H1 (cell line): ENCODE results near the gene HLA-C. TPM values are rescaled to one million over a fixed set of nuclear protein-coding genes. Genes with fewer than 3 reads are reported as not detected.

Experiments
- CTCF ChIA-PET: fragments of 300-600 bp; sonication (Branson Sonifier 250); formaldehyde crosslinking; loops from one replicate; lab custom pipeline; 2021; ENCODE audit not compliant: partially characterized antibody; lab: Charles Lee
- POLR2A ChIA-PET: fragments of 300-600 bp; sonication (Branson Sonifier 250); formaldehyde crosslinking; loops from one replicate; lab custom pipeline; 2021; ENCODE audit warnings: inconsistent platforms; ENCODE audit not compliant: partially characterized antibody; lab: Charles Lee
- DNase-seq, 2 experiments: peaks; one replicate each; pipeline versions ENCODE4 v3.0.0 to v3.0.0-alpha.2; 2010 to 2022; ENCODE audit warnings: low spot score in 2 of 2, low read depth in 1 of 2, mixed read lengths in 1 of 2
- FAIRE-seq: peaks from 2 replicates; lab custom pipeline; 2011; peaks lifted over from hg19 to GRCh38; lab: Jason Lieb, UNC
- H2AFZ ChIP-seq: 2 replicates; pipeline ENCODE4 v1.8.1; 2012; ENCODE audit warnings: low read length, inconsistent platforms
- H2AK5ac ChIP-seq: 2 replicates; pipeline ENCODE4 v1.6.1; 2013; ENCODE audit warnings: low read depth, low read length
- H2BK120ac ChIP-seq: replicated peaks from 2 replicates; pipeline ENCODE3; 2013; ENCODE audit warnings: low read depth, low read length, inconsistent platforms
- H2BK12ac ChIP-seq: 2 replicates; pipeline ENCODE4 v1.6.1; 2013; ENCODE audit warnings: low read depth, low read length
- H2BK15ac ChIP-seq: 2 replicates; pipeline ENCODE4 v1.6.1; 2013; ENCODE audit warnings: low read length
- H2BK20ac ChIP-seq: 2 replicates; pipeline ENCODE4 v1.6.1; 2013; ENCODE audit warnings: low read length
- H2BK5ac ChIP-seq: 2 replicates; pipeline ENCODE4 v1.6.1; 2013; ENCODE audit warnings: low read depth, low read length
- H3K14ac ChIP-seq: 2 replicates; pipeline ENCODE4 v1.6.1; 2013; ENCODE audit warnings: inconsistent platforms; ENCODE audit not compliant: insufficient read length
- H3K18ac ChIP-seq: 2 replicates; pipeline ENCODE4 v1.6.1; 2013; ENCODE audit warnings: low read length; ENCODE audit errors: extremely low read depth
- H3K23ac ChIP-seq: 2 replicates; pipeline ENCODE4 v1.6.1; 2013; ENCODE audit warnings: inconsistent platforms; ENCODE audit not compliant: insufficient read length
- H3K23me2 ChIP-seq: 2 replicates; pipeline ENCODE4 v1.6.1; 2013; ENCODE audit warnings: low read depth, low read length
- H3K27ac ChIP-seq: 2 replicates; pipeline ENCODE4 v1.6.1; 2011; ENCODE audit warnings: low read depth, low read length, inconsistent platforms
- H3K27me3 ChIP-seq, 4 experiments: replicated peaks in 1 of 4; 1 replicate in 1 of 4; 2 replicates in 3 of 4; pipeline versions ENCODE4 v1.6.1 to v1.8.1; 2011 to 2013; ENCODE audit warnings: low read length in 3 of 4, mild to moderate bottlenecking in 3 of 4, inconsistent platforms in 2 of 4, mixed read lengths in 2 of 4, moderate library complexity in 1 of 4; ENCODE audit not compliant: control insufficient read depth in 3 of 4, insufficient read depth in 3 of 4; ENCODE audit errors: extremely low read depth in 1 of 4
- H3K36me3 ChIP-seq, 4 experiments: 2 replicates each; pipeline versions ENCODE4 v1.6.1 to v1.8.1; 2011 to 2013; ENCODE audit warnings: mild to moderate bottlenecking in 4 of 4, low read length in 3 of 4, moderate library complexity in 2 of 4, control low read depth in 1 of 4, inconsistent platforms in 1 of 4; ENCODE audit not compliant: insufficient read depth in 4 of 4, control insufficient read depth in 2 of 4
- H3K4ac ChIP-seq: replicated peaks from 2 replicates; pipeline ENCODE3; 2013; ENCODE audit warnings: low read length, low read depth, mixed read lengths, inconsistent platforms; ENCODE audit not compliant: insufficient read length
- H3K4me1 ChIP-seq, 4 experiments: replicated peaks in 1 of 4; 1 replicate in 1 of 4; 2 replicates in 3 of 4; pipeline versions ENCODE4 v1.6.1 to v1.8.1; 2011 to 2013; ENCODE audit warnings: low read length in 3 of 4, inconsistent platforms in 2 of 4, mixed read lengths in 1 of 4; ENCODE audit not compliant: insufficient read depth in 4 of 4, control insufficient read depth in 3 of 4
- H3K4me2 ChIP-seq, 2 experiments: 2 replicates each; pipeline versions ENCODE4 v1.6.1 to v1.8.1; 2011 to 2013; ENCODE audit warnings: low read depth in 2 of 2, low read length in 2 of 2, control low read depth in 1 of 2, inconsistent platforms in 1 of 2, mild to moderate bottlenecking in 1 of 2; ENCODE audit not compliant: insufficient read depth in 1 of 2
- H3K4me3 ChIP-seq, 4 experiments: fragments of 200-600, 300-600 bp in 1 of 4; sonication (generic), shearing (Covaris generic), sonication (Bioruptor Twin) in 1 of 4; 2 replicates each; pipeline versions ENCODE4 v1.5.1 to v1.8.1; 2011 to 2016; ENCODE audit warnings: low read length in 4 of 4, low read depth in 3 of 4, control low read depth in 2 of 4, inconsistent platforms in 2 of 4, mild to moderate bottlenecking in 2 of 4, mixed read lengths in 1 of 4, moderate library complexity in 1 of 4; ENCODE audit not compliant: insufficient read depth in 2 of 4; ENCODE audit errors: extremely low read depth in 1 of 4
- H3K56ac ChIP-seq: replicated peaks from 2 replicates; pipeline ENCODE3; 2013; ENCODE audit warnings: low read depth, mild to moderate bottlenecking, mixed read lengths, low read length, inconsistent platforms; ENCODE audit not compliant: insufficient read length
- H3K79me1 ChIP-seq: 2 replicates; pipeline ENCODE4 v1.6.1; 2013; ENCODE audit warnings: low read depth, low read length, control low read depth
- H3K79me2 ChIP-seq, 2 experiments: 2 replicates each; pipeline versions ENCODE4 v1.6.1 to v1.8.1; 2012 to 2013; ENCODE audit warnings: low read length in 2 of 2, mild to moderate bottlenecking in 2 of 2, inconsistent platforms in 1 of 2; ENCODE audit not compliant: insufficient read depth in 2 of 2, control insufficient read depth in 1 of 2
- H3K9ac ChIP-seq, 4 experiments: replicated peaks in 1 of 4; 1 replicate in 1 of 4; 2 replicates in 3 of 4; pipeline versions ENCODE4 v1.6.1 to v1.8.1; 2011 to 2013; ENCODE audit warnings: low read depth in 3 of 4, low read length in 3 of 4, control low read depth in 2 of 4, mild to moderate bottlenecking in 2 of 4, moderate library complexity in 2 of 4, inconsistent platforms in 1 of 4; ENCODE audit errors: extremely low read depth in 1 of 4
- H3K9me3 ChIP-seq, 2 experiments: 2 replicates each; pipeline versions ENCODE4 v1.6.1 to v1.8.1; 2012 to 2013; ENCODE audit warnings: mild to moderate bottlenecking in 2 of 2, moderate library complexity in 2 of 2, control low read depth in 1 of 2, inconsistent platforms in 1 of 2, low read depth in 1 of 2, low read length in 1 of 2, mixed read lengths in 1 of 2; ENCODE audit not compliant: insufficient read depth in 2 of 2
- H4K20me1 ChIP-seq, 2 experiments: replicated peaks in 1 of 2; 2 replicates each; pipeline versions ENCODE3 to v1.8.1; 2011 to 2013; ENCODE audit warnings: inconsistent platforms in 2 of 2, low read length in 2 of 2, mild to moderate bottlenecking in 1 of 2; ENCODE audit not compliant: insufficient read depth in 2 of 2, control insufficient read depth in 1 of 2
- H4K5ac ChIP-seq: 2 replicates; pipeline ENCODE4 v1.6.1; 2013; ENCODE audit warnings: low read length, low read depth, mixed read lengths, inconsistent platforms; ENCODE audit not compliant: insufficient read length
- H4K8ac ChIP-seq: 2 replicates; pipeline ENCODE4 v1.8.0; 2013; ENCODE audit warnings: mild to moderate bottlenecking, moderate library complexity, low read length, inconsistent platforms; ENCODE audit not compliant: insufficient read depth; ENCODE audit errors: extremely low read depth
- H4K91ac ChIP-seq: replicated peaks from 2 replicates; pipeline ENCODE3; 2013; ENCODE audit warnings: low read length, mixed read lengths, inconsistent platforms; ENCODE audit not compliant: insufficient read length
- ASH2L ChIP-seq: fragments of 200-600, 300-600 bp; sonication (generic); IDR thresholded peaks from one replicate; pipeline ENCODE4 v1.7.1; 2017; ENCODE audit warnings: low read length
- ATF3 ChIP-seq: IDR thresholded peaks from 2 replicates; pipeline ENCODE4 v1.6.1; 2011; ENCODE audit warnings: low read depth, mild to moderate bottlenecking, low read length; ENCODE audit not compliant: insufficient read depth
- CBX5 ChIP-seq: fragments of 300-800, 300-1000 bp; sonication (generic); IDR thresholded peaks from 2 replicates; pipeline ENCODE4 v1.7.1; 2016; ENCODE audit warnings: antibody characterized with exemption, low read length, low read depth
- CREB1 ChIP-seq: IDR thresholded peaks from 2 replicates; pipeline ENCODE4 v1.6.1; 2012; ENCODE audit warnings: inconsistent platforms
- HDAC2 ChIP-seq, 2 experiments: fragments of 300-600 bp in 1 of 2; sonication (generic) in 1 of 2; IDR thresholded peaks; 2 replicates each; pipeline ENCODE4 v1.6.1; 2011 to 2012; ENCODE audit warnings: low read depth in 2 of 2, low read length in 2 of 2, mild to moderate bottlenecking in 2 of 2, moderate library complexity in 2 of 2, borderline replicate concordance in 1 of 2, inconsistent platforms in 1 of 2
- JUND ChIP-seq: IDR thresholded peaks from 2 replicates; pipeline ENCODE4 v1.6.1; 2011; ENCODE audit warnings: mild to moderate bottlenecking, improper control_type of control experiment, low read length
- MAFK ChIP-seq: IDR thresholded peaks from 2 replicates; pipeline ENCODE4 v1.6.1; 2012; ENCODE audit warnings: low read depth, mild to moderate bottlenecking, improper control_type of control experiment, low read length
- SIRT6 ChIP-seq: IDR thresholded peaks from one replicate; pipeline ENCODE4 v1.7.1; 2012; ENCODE audit warnings: low read length, inconsistent platforms
- SIX5 ChIP-seq: IDR thresholded peaks from 2 replicates; pipeline ENCODE4 v1.6.1; 2011; ENCODE audit warnings: mild to moderate bottlenecking, low read depth, low read length
- TEAD4 ChIP-seq: IDR thresholded peaks from 2 replicates; pipeline ENCODE4 v1.6.1; 2012; ENCODE audit warnings: low read depth, low read length, inconsistent platforms, mixed read lengths
- WGBS, 2 experiments: shearing (Covaris generic) in 1 of 2; methylation state at CpG; one replicate each; pipeline versions ENCODE4 v1.1.6 to v1.1.7; 2013 to 2015; ENCODE audit warnings: low lambda C conversion rate in 2 of 2, mixed read lengths in 2 of 2, inconsistent platforms in 1 of 2, low coverage in 1 of 2, missing lambda C conversion rate in 1 of 2; ENCODE audit not compliant: insufficient replicate concordance in 2 of 2, insufficient coverage in 1 of 2, insufficient read length in 1 of 2; ENCODE audit errors: extremely low coverage in 1 of 2, missing lambda C conversion rate in 1 of 2; 5-methylcytosine and 5-hydroxymethylcytosine counted together
- polyA plus RNA-seq, 7 experiments: library from polyadenylated mRNA; depleted of rRNA in 3 of 7; stranded (reverse) in 5 of 7; unstranded in 2 of 7; fragments of >200 nt in 5 of 7; fragments of 200-250 nt in 2 of 7; gene quantifications; 1 replicate in 5 of 7; 2 replicates in 1 of 7; 4 replicates in 1 of 7; pipeline versions ENCODE4 v1.2.1 to v1.2.3, GENCODE V29; 2011 to 2013; ENCODE audit warnings: missing spikeins in 2 of 7, mixed read lengths in 2 of 7
- total RNA-seq: library from RNA; stranded (reverse); fragmentation: NEBNext Ultra II Directional; extraction: Animal tissue kit (Norgen Biotek cat#: 25700); gene quantifications from 2 replicates; pipeline ENCODE4 v1.2.1, GENCODE V29; 2021

HLA-C gene
- total and polyA plus RNA-seq, 2 of the 8 experiments (the other 6 are each of a cell fraction or from before 2014, with no cell fraction given): 245 to 360 TPM

DNA sequence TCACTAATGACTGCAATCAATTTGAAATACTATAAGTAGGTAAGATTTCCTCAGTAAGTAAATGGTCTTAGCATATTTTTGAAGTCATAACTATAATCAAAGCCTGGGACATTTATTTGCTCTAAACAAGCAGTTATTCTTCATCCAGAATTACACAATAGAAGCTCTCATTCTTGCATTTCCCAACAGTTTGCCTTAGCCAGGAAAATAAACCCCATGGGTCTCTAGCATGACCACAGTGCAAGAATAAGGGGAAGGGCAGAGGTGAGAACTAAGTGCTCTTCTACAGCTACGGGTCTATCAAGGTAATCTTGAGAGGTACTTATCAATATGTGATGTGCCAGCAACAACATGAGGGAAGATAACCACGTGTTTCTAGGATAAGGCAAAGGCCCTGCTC lies 14.1 kb upstream of the HLA-C start:
- 78% methylated on average over 2 of the region's 2 CpGs; no CpG with 5 or more reads in 1 of the 2 experiments for WGBS, 2 experiments
- no peak overlapping the region for H3K27ac ChIP-seq
- FAIRE-seq: no peak
- ChIA-PET POLR2A (interaction anchor here (1.3 to 1.7 kb wide), 2 partner anchors 9 to 80 kb away, joined by 3 to 4 read pairs; no protein-coding TSS in a partner anchor), CTCF (interaction anchor here (1.1 to 1.2 kb wide), 2 partner anchors 8 to 224 kb away, joined by 3 to 4 read pairs; no protein-coding TSS in a partner anchor)
- H4K20me1 ChIP-seq: no peaks in the 10 kb centered on the region
- H3K4me2 ChIP-seq: no peak overlapping the region
- no peak overlapping the region for H3K56ac ChIP-seq
- no peak overlapping the region for H4K5ac ChIP-seq
- H3K79me2 ChIP-seq: no peaks in the 10 kb centered on the region
- no peak overlapping the region for H2AFZ ChIP-seq
- H2BK12ac ChIP-seq: no peak overlapping the region
- H3K79me1 ChIP-seq: no peaks in the 10 kb centered on the region
- H3K4me3 ChIP-seq: no peak overlapping the region
- H4K91ac ChIP-seq: no peak overlapping the region
- no peaks in the 10 kb centered on the region for H3K36me3 ChIP-seq
- no peak overlapping the region for H2AK5ac ChIP-seq
- H2BK120ac ChIP-seq: no peak overlapping the region
- H3K18ac ChIP-seq: no peak overlapping the region
- H3K23ac ChIP-seq: no peak overlapping the region
- TF ChIP-seq TEAD4 (no peak), SIRT6 (no peak), HDAC2 (IDR thresholded peaks at IDR 0.05; ENCODE audit: borderline replicate concordance in 1 of 2, low read depth in 2 of 2, low read length in 2 of 2) (no peak), CREB1 (no peak), CBX5 (no peak), ASH2L (no peak), MAFK (no peak), JUND (no peak), ATF3 (no peak), SIX5 (no peak)
- TF ChIP-seq, all 59 proteins: peak for 0
- no peak overlapping the region for H3K9ac ChIP-seq
- peaks cover 0 to 1% (median 0%) of the 10 kb centered on the region in 4 experiments; a peak in 1 of 7 replicates for H3K27me3 ChIP-seq
- H3K4ac ChIP-seq: no peak overlapping the region
- no peak overlapping the region for H2BK5ac ChIP-seq
- H3K4me1 ChIP-seq: no peaks in the 10 kb centered on the region
- H3K9me3 ChIP-seq: no peaks in the 10 kb centered on the region
- no peak overlapping the region for H2BK15ac ChIP-seq
- H4K8ac ChIP-seq: no peak overlapping the region
- H3K23me2 ChIP-seq: no peaks in the 10 kb centered on the region
- no peak overlapping the region for H3K14ac ChIP-seq
- DNase-seq: no peak
- no peak overlapping the region for H2BK20ac ChIP-seq
